ENCODE results near the gene PRKRIP1.
"Not testable (repeated sequence)": the region's sequence is repeated elsewhere in the genome, so short reads cannot be mapped to it uniquely, and the experiment has no call there.

The PRKRIP1 gene

GRCh38 chr7:102431617-102432298, 35.6 kb downstream of the PRKRIP1 start:
- DNase-seq (ENCODE audit: low read depth) = peak; percentile 34

- DNase-seq (ENCODE audit: low read depth) = no peak
Observed at GRCh38 chr7:102432442-102433218, 36.5 kb downstream of the PRKRIP1 start.

GRCh38 chr7:102433219-102434038, 37.3 kb downstream of the PRKRIP1 start, which contains the start of gene ORAI2:
Gene ORAI2, plus strand, starts transcription at chr7:102433575. Its CDS starts 5,382 bp downstream, at chr7:102438957.
- DNase-seq (ENCODE audit: low read depth) = peak; percentile 81

GRCh38 chr7:102434039-102434486, 37.9 kb downstream of the PRKRIP1 start:
- no peak for DNase-seq (ENCODE audit: low read depth)

- no peak for DNase-seq (ENCODE audit: low read depth)
Observed at GRCh38 chr7:102436118-102436517, 40.0 kb downstream of the PRKRIP1 start.

- DNase-seq (ENCODE audit: low read depth) = no peak
Observed at GRCh38 chr7:102439963-102440795, 44.0 kb downstream of the PRKRIP1 start.

GRCh38 chr7:102444961-102445673, 49.0 kb downstream of the PRKRIP1 start:
- DNase-seq (ENCODE audit: low read depth) = no peak

- DNase-seq (ENCODE audit: low read depth) = no peak
Observed at GRCh38 chr7:102445674-102446071, 49.5 kb downstream of the PRKRIP1 start.

- no peak for DNase-seq (ENCODE audit: low read depth)
Observed at GRCh38 chr7:102446387-102447156, 50.4 kb downstream of the PRKRIP1 start.

- DNase-seq (ENCODE audit: low read depth) = no peak
Observed at GRCh38 chr7:102447311-102447710, 51.1 kb downstream of the PRKRIP1 start.

GRCh38 chr7:102449136-102449535, 53.0 kb downstream of the PRKRIP1 start:
- no peak for DNase-seq (ENCODE audit: low read depth)

- DNase-seq (ENCODE audit: low read depth) = peak; percentile 44
Observed at GRCh38 chr7:102450242-102450641, 54.1 kb downstream of the PRKRIP1 start.

GRCh38 chr7:102451371-102452054, 55.4 kb downstream of the PRKRIP1 start:
- no peak for DNase-seq (ENCODE audit: low read depth)

- no peak for DNase-seq (ENCODE audit: low read depth)
Observed at GRCh38 chr7:102452451-102452850, 56.3 kb downstream of the PRKRIP1 start.

GRCh38 chr7:102453319-102453718, 57.2 kb downstream of the PRKRIP1 start:
- DNase-seq (ENCODE audit: low read depth) = no peak

- DNase-seq (ENCODE audit: low read depth) = no peak
Observed at GRCh38 chr7:102454468-102454867, 58.3 kb downstream of the PRKRIP1 start.

GRCh38 chr7:102454932-102455331, 58.8 kb downstream of the PRKRIP1 start:
- not testable (repeated sequence) for DNase-seq (ENCODE audit: low read depth)

GRCh38 chr7:102455596-102455995, 59.4 kb downstream of the PRKRIP1 start:
- no peak for DNase-seq (ENCODE audit: low read depth)

GRCh38 chr7:102456327-102456726, 60.2 kb downstream of the PRKRIP1 start:
- no peak for DNase-seq (ENCODE audit: low read depth)
